Activated T-helper 1 cell treated with anti-CD3 and anti-CD28 coated beads, Interleukin-2, amount 50 U/mL, for 16 hours (primary cell): Measurements from ENCODE around the gene IQSEC1.

Experiments
- DNase-seq, 2 donors: peaks; one replicate each; pipeline ENCODE4 v3.0.0-alpha.2; 2020; ENCODE audit warnings: low read depth in 1 of 2, low spot score in 1 of 2

The IQSEC1 gene

GRCh38 chr3:13085846-13086179, 12.6 kb upstream of the IQSEC1 start:
- DNase-seq: no peak

GRCh38 chr3:13085081-13085845, 12.0 kb upstream of the IQSEC1 start:
- DNase-seq: no peak

- no peak for DNase-seq
Observed at GRCh38 chr3:13083898-13084297, 10.7 kb upstream of the IQSEC1 start.

- DNase-seq: no peak
Observed at GRCh38 chr3:13083254-13083653, 10.0 kb upstream of the IQSEC1 start.

- no peak for DNase-seq
Observed at GRCh38 chr3:13082677-13083076, 9.4 kb upstream of the IQSEC1 start.

GRCh38 chr3:13081603-13082360, 8.6 kb upstream of the IQSEC1 start:
- no peak for DNase-seq

- DNase-seq: no peak
Observed at GRCh38 chr3:13080591-13080990, 7.4 kb upstream of the IQSEC1 start.

GRCh38 chr3:13080026-13080425, 6.8 kb upstream of the IQSEC1 start:
- no peak for DNase-seq

GRCh38 chr3:13079510-13079909, 6.3 kb upstream of the IQSEC1 start:
- DNase-seq: no peak

- no peak for DNase-seq
Observed at GRCh38 chr3:13079051-13079450, 5.8 kb upstream of the IQSEC1 start.

- DNase-seq: no peak
Observed at GRCh38 chr3:13078163-13078905, 5.1 kb upstream of the IQSEC1 start.

GRCh38 chr3:13077431-13078162, 4.4 kb upstream of the IQSEC1 start:
- no peak for DNase-seq

GRCh38 chr3:13075986-13076654, 2.9 kb upstream of the IQSEC1 start:
- no peak for DNase-seq

- no peak for DNase-seq
Observed at GRCh38 chr3:13075318-13075717, 2.1 kb upstream of the IQSEC1 start.

GRCh38 chr3:13074006-13074375, 762 bp upstream of the IQSEC1 start:
- DNase-seq: no peak

- DNase-seq: no peak
Observed at GRCh38 chr3:13072600-13073325, 466 bp downstream of the IQSEC1 start.

- no peak for DNase-seq
Observed at GRCh38 chr3:13072239-13072599, 1.0 kb downstream of the IQSEC1 start.

- no peak for DNase-seq
Observed at GRCh38 chr3:13071695-13072094, 1.5 kb downstream of the IQSEC1 start.

- DNase-seq: no peak
Observed at GRCh38 chr3:13070391-13071070, 2.7 kb downstream of the IQSEC1 start.

- peak in 1 of 2 donors; percentile 11 for DNase-seq
Observed at GRCh38 chr3:13069495-13069894, 3.7 kb downstream of the IQSEC1 start.
